ENCODE measurements around the gene LLGL2.

Gene LLGL2

DNA sequence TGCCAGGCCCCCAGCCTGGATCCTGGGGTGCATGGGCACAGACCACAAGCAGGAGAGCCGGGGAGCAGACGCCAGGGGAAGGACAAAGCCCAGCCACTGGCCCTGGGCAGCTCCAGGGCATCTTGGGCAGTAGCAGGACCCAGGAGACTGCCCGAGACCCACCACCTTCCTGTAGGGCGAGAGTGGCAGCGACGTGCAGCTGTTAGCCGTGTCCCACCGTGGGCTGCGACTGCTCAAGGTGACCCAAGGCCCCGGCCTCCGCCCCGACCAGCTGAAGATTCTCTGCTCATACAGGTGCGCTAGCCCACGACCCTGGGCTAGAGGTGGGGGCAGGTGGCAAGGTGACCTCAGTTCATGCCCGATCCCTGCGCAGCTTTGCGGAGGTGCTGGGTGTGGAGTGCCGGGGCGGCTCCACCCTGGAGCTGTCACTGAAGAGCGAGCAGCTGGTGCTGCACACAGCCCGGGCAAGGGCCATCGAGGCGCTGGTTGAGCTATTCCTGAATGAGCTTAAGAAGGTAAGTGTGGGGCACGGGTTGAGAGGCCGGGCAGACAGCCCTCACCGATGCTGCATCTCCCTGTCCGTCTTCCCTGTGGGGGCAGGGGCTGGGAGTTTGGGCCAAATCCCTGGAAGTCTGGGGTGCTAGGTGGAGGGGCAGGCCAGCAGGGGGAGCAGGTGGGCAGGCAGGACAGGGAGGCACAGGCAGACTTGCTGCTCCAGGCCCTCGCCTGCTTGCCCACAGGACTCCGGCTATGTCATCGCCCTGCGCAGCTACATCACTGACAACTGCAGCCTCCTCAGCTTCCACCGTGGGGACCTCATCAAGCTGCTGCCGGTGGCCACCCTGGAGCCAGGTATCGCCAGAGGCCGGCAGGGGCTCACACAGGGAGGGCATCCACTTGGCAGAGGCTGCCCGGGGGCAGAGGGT, 94.3 kb downstream of the LLGL2 start:
- peak; percentile 7 for DNase-seq

- no peak for DNase-seq
Observed at GRCh38 chr17:75621489-75621888, 96.0 kb downstream of the LLGL2 start.

DNA sequence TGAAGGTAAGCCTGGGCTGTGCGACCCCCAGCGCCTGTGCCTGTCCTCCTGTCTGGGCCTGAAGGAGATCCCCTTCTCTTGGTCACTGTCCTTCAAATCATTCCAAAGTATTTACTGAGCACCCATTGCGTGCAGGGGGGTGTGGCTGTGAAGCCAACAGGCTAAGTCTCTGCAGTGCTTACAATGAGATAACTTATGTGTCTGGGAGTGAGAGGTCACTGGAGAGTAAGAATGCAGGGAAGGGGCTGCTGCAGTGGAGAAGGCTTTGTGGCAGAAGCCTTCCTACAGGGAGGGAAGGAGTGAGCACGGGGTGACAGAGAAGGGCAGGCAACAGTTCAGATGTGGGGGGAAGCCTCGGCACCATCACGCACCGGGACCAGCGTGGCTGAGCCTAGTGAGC, 96.6 kb downstream of the LLGL2 start:
- DNase-seq, result no peak

GRCh38 chr17:75622771-75623273, 97.3 kb downstream of the LLGL2 start:
- DNase-seq, result no peak

GRCh38 chr17:75623386-75623785, 97.9 kb downstream of the LLGL2 start:
- DNase-seq, result no peak

GRCh38 chr17:75624021-75624420, 98.5 kb downstream of the LLGL2 start:
- DNase-seq, result no peak
